HG03045 (cell line): ENCODE measurements around the gene SUPT20H.

Source experiments
- ATAC-seq: cut with Tn5 transposase; IDR thresholded peaks from one replicate; pipeline ENCODE4 v1.9.1; 2021; ENCODE audit warnings: mild to moderate bottlenecking, moderate library complexity; ENCODE audit not compliant: unreplicated experiment

SUPT20H gene

DNA sequence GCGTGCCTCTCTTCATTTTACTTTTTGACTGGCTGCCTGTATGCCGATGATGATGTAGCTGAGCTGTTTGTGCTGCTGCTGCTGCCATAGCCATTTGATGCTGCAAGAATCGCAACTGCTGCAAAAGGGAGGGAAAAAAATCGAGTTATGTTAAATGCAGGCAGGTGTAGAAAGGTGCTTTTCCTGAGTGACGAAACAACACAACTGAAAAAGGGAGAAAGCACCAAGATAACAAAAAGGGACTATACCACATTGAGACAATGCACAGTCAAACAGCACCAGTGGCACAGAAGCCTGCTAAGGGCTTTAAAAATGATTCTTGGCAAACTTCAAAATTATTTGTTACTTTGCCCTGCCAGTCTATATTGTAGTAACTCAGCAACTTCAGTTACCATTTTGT, 49.8 kb downstream of the SUPT20H start:
- no peak for ATAC-seq

DNA sequence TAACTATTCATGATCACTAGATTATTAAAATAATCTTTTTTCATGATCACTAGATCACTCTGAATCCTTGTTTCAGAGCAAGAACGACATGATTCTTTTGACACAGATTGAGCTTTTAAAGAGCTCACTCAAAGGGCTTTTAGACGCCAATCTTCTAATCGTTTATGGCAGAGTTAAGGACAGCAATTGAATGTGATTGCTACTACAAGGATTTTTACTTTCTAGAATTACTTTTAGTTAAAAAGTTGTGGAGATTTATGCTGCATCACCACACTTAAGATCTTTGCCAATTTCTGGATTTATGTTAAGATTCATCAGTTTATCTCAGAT, 57.6 kb downstream of the SUPT20H start:
- ATAC-seq = no peak

DNA sequence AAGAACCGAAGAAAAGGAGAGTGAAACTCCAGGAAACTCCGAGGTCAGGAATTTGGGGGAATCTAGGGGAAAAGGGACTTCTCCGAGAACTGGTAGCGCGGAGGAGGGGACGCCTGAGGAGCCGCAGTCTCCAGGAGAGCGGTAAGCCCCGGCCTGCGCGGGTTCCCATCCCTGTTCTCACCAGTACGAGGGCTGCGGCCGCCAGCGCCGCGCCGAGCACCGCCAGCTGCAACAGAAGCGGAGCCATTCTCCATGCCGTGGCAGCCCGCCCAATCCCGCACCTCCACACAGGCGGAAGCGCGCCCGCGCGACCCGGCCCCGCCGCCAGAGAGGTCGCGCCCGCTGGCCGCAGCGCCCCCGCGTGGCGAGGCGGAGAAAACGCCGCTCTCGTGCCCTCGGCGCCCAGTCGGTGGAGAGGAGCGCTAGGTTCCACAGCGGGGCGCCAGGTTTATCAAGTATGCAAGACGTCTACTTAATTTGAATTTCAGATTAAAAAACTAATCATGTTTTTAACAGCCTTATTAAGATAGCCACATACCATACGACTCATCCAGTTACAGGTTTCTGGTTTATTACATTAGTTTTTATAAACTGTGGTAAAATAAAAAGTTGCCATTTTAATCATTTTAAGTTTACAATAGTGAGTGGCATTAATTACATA, 60.3 kb downstream of the SUPT20H start, which contains the start of gene ALG5:
Gene ALG5, minus strand, starts transcription at position 287 of the 661 bp plus-strand sequence. Its CDS starts 40 bp downstream, at position 247.
- peak; percentile 66 for ATAC-seq

DNA sequence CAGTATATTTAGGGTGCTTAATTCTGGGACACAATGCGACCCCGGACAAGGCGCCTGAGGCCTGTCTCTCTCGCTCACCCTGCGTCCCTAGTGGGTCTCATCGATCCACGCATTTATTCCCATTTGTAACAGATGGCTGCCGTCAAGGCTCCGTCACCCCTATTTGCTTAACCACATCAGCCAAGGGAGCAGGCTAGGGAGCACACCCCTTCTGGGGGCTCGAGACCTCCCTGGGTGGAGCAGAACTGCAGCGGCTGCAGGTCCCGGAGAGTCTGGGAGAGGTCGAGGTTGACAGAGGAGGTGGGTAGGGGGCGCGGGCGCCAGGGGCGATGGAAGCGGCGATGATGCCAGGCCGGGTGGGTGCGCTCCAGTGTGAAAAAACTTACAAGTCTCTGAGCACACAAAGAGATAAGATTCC, 60.9 kb downstream of the SUPT20H start:
- no peak for ATAC-seq

DNA sequence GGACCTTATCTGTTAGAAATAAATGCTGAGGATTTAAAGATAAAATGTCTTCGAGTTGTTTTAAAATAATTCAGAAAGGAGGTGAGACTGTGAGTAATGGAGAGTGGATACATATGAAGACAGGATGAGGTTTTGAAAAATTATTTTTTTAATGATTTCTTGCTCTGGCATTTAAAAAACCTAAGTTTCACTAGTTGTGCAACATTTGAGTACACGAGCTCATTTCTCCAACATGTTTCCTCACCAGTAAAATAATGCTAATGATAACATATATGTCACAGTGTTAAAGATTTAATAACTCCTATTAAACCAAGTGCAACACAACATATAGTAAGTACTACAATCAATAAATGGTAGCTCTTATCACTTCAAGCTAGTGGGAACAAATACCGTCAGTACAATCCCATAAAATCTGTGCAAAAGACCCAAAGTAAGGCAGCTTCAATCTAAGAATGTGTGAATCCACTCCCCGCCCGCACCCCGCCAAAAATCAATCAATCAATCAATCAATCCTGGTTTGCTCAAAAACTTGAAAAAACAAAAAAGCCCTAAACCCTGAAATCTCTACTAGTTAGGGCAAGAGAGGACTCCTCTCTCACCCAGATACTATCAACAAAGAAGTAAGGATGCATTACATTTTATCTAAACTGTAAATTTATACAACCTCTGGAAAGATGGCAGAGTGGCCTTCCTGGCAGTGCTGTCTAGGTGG, 61.6 kb downstream of the SUPT20H start:
- ATAC-seq = no peak

DNA sequence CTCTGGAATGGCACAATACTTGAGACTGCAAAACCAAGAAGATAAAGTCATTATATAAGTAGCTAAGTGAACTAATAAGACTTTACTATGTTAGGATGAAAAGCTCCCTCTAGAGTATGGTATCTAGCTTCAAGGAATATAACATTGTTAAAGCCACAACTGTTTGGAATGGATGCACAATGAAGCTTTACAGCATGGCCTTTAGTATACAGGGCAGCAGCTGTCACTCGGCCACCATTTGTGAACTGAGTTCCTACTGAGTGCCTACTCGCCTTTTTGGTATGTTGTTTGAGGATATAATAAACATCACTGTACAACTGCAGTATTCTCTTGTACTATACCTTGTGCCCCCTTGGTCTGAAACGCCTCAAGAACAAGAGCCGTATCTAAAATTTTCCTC, 67.1 kb downstream of the SUPT20H start:
- ATAC-seq = no peak

DNA sequence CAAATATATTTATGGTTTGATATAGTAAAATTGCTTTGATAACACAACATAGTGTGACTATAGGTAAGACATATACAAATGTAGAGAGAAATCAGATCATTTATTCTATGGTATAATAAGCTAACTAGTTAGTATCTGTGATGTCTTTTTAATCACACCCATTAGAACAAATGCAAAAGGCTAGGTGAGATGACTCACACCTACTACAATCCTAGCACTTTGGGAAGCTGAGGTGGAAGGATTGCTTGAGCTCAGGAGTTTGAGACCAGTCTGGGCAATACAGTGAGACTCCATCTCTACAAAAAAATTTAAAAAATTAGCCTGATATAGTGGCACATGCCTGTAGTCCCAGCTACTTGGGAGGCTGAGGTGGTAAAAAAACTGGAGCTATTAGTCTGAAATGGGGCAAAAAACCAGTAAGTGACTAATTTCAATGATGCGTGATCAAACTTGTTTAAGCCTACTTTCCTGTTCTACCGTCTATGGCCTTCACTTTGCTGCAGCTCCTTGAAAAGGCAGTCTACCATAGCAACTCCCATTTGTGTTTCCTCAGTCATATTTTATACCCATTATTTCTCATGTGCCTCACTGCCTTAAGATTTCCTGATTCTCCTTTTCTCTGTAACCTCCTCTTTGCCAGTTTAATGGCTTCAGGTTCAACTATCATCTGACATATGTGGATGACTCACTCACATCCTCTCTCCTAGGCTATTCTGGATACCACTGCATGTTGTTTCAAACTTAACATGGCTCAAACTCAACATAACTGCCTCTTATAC, 72.8 kb downstream of the SUPT20H start:
- ATAC-seq = no peak

DNA sequence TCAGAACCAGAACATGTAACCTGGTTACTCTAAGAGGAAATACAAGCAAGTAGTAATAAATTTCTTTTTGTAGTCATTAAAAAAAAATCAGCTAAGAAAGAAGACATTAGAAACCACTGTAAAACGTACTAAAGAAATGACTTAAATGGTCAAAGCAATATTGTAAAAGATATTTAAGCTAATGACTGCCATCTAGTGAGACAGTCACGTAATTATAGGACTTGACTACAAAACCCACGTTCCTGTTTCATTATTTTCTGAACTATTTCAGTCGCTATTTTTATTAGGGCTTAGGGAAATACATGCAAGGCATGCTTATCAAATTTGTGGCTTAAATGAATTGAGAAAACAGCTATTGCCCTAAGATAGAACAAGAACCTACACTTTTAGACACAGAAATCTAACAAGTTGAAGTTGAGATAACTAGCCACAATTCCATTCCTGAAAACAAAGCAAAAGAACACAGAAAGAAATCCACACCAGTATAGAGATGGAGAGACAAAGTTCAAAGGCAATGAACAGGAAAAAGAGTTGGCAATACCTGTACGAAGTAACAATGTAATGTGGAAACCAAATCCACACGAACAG, 78.2 kb downstream of the SUPT20H start:
- no peak for ATAC-seq

DNA sequence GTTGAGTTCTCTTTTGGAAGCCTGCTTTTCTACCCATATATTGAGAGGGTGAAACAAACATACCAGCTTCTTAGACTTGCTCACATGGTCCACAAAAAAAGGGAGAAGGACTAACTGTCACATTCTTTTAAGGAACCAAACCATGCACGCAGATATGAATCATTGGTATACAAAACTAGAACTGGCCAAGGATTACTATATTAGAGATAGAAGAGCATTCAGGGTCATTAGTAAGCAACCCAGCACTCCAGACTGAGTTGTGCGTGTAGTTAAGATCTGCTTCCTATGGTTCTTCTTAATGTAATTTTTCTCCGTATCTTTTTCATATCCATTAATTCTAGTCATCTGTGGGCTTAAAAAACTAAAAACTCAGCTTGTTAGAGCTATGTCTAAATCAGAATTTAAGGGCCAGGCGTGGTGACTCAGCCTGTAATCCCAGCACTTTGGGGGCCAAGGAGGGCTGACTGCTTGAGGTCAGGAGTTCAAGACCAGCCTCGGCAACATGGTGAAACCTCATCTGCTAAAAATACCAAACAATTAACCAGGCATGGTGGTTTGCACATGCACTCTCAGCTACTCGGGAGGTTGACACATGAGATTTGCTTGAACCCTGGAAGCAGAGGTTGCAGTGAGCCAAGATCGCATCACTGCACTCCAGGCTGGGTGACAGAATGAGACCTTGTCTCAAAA, 80.0 kb downstream of the SUPT20H start:
- ATAC-seq = no peak

DNA sequence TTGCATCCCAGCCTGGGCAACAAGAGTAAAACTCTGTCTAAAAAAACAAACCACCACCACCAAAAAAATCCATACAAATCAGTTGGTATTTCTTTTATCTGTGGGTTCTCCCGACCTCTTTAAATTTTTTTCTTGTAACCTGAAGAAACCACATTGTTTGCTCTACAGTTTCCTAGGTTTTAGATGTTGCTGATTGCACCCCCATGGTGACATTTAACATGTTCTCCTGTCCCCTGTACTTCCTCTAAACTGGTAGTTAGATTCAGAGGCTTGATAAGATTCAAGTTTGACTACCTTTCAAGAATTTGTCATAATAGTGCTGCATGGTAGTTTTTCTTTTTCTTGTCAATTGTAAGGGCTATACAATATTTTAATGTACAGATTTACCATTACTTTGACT, 84.3 kb downstream of the SUPT20H start:
- no peak for ATAC-seq

DNA sequence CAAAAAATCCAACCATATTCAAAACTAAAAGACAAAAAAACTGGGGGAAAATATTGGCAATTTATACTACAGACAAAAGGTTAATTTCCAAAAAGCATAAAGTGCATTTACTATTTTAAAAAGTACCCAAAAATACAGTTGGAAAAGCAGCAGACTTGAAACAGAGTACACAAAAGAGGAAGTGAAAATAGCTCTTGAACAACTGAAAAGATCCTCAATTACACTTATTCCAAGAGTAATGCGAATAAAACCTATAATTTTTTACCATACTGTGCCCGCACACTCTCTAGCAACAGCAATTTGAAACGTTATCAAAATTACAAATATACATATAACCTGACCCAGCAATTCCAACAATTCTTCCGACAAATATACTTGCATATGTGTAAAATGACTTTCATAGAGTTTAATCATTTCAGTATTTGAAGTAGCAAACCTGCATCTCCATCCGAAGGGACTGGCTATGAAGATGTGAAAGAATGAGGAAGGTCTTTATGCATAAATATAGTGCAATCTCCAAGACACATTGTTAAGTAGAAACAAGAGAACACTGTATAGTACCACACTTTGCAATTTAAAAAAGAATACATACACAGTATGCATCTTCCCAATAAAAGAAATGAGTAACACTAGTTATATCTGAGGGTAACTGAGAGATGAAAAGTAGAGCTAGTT, 85.7 kb downstream of the SUPT20H start:
- ATAC-seq = peak; percentile 65

DNA sequence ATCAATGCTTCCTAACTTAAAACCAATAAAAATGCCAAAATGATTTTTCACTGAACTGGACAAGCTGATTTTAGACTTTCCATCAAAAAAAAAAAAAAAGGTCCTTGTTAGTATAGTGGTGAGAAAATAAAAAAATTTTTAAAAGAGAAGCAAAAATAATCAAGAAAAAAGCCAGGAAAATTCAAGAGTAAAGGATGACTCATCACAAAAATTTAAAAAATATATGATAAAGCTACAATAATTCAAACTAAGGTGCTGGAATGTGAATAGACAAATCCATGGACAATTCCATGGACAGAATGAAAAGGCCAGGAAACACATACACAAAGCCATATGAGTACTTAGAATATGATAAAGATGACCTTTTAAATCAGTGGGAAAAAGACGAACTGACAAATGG, 86.5 kb downstream of the SUPT20H start:
- no peak for ATAC-seq

DNA sequence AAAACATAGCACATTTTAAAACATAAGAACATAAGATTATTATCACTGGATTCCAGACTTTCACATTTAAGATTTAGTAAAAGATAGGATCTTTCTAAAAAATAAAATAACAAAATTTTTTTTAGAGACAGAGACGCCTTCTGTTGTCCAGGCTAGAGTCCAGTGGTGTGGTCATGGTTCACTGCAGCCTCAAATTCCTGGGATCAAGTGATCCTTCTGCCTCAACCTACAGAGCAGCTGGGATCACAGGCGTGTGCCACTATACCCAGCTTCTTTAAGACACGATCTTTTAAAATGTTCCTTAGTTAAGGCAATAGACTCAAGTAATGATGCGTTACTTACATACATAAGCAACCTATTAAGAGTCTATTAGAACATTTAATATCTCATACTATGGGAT, 93.1 kb downstream of the SUPT20H start:
- no peak for ATAC-seq

DNA sequence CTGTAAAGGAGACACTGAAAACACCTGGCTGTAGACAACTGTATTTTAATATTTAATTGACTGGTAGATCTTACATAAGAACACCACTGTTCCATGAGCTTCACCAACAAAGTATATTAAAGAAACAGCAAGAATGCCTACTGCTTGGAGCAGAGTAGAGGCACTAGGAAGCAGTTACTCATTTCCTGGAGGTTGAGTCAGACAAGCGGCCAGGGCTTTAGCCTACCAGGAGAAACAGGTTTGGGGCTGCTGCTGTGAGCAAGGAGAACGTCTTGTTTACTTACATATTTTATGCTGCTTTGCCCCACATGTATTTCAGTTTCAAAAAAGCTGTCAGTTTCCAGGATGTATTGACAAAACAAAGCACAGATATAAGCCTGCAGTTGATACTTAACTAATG, 93.7 kb downstream of the SUPT20H start:
- no peak for ATAC-seq

DNA sequence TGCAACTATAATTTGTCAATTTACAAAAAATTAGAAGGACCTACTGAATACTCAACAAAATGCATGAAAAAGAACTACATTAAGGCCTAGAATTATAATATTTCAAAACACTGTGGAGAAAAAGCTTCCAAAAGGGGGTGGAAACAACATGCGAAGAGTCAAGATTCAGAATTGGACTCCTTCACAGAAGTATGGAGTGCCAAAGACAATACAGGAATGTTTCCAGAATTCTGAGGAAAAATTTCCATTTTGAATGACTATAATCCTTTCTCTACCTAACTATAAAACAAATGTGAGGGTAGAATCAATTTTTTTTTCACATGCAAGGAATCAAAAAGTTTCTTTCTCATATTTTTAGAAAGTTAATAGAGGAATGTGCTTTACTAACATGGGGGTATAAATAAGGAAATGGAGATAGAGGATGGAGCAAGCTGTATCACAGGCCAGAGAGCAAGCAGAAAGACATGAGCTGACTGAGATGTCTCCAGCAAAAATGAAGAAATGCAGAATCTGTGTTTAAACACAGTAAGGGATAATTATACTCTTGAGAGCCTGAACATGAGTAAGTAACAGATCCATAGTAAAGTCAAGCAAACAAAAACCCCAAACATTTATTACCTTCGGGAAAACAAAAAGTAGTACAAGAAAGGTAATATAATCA, 99.9 kb downstream of the SUPT20H start:
- no peak for ATAC-seq
